A549 (cell line): ENCODE data around the gene SERF2. TPM values are rescaled to one million over a fixed set of nuclear protein-coding genes. Genes with fewer than 3 reads are reported as not detected.

ENCODE experiments used
- ATAC-seq, 2 experiments: fragments of 200-7000 bp in 1 of 2; fragments of >200 bp in 1 of 2; cut with Nextera tagmentation in 1 of 2; cut with Tn5 transposase in 1 of 2; 3 replicates each; pipeline versions ENCODE4 v1.8.0 to v1.9.1; 2018 to 2020; ENCODE audit warnings: mild to moderate bottlenecking in 1 of 2, moderate library complexity in 1 of 2
- CTCF ChIA-PET: fragments of 300-600 bp; sonication (Branson Sonifier 250); formaldehyde crosslinking; extraction: SDS; loops from one replicate; lab custom pipeline; 2021; ENCODE audit warnings: antibody characterized with exemption, inconsistent platforms; lab: Yijun Ruan, JAX
- POLR2A ChIA-PET: fragments of 350-600 bp; formaldehyde crosslinking; extraction: SDS; loops from one replicate; lab custom pipeline; 2021; ENCODE audit warnings: antibody characterized with exemption, inconsistent platforms; lab: Yijun Ruan, JAX
- DNase-seq, 2 experiments: peaks; one replicate each; pipeline versions ENCODE4 v3.0.0 to v3.0.0-alpha.2; 2011 to 2016; ENCODE audit warnings: low read depth in 1 of 2, low spot score in 1 of 2
- FAIRE-seq: peaks from 2 replicates; lab custom pipeline; 2011; peaks lifted over from hg19 to GRCh38; lab: Jason Lieb, UNC
- H3K27ac ChIP-seq, 2 experiments: fragments of >200 bp; sonication (Bioruptor Twin); formaldehyde crosslinking; 3 replicates each; pipeline ENCODE4 v1.5.1; 2016 to 2017
- H3K4me1 ChIP-seq: fragments of >200 bp; sonication (Bioruptor Twin); formaldehyde crosslinking; 3 replicates; pipeline ENCODE4 v1.6.1; 2016
- H3K4me2 ChIP-seq: fragments of >200 bp; sonication (Bioruptor Twin); formaldehyde crosslinking; 3 replicates; pipeline ENCODE4 v1.6.1; 2016
- H3K4me3 ChIP-seq: fragments of >200 bp; sonication (Bioruptor Twin); formaldehyde crosslinking; 3 replicates; pipeline ENCODE4 v1.5.1; 2016
- H3K9me3 ChIP-seq: fragments of >200 bp; sonication (Bioruptor Twin); formaldehyde crosslinking; 3 replicates; pipeline ENCODE4 v1.6.1; 2016
- CBX8 ChIP-seq: fragments of 200-600 bp; sonication (generic); IDR thresholded peaks from 2 replicates; pipeline ENCODE4 v1.6.1; 2016
- CHD2 ChIP-seq: fragments of 150-350 bp; IDR thresholded peaks from 2 replicates; pipeline ENCODE4 v1.6.1; 2014; ENCODE audit warnings: low read length; ENCODE audit not compliant: partially characterized antibody
- CHD4 ChIP-seq: fragments of 200-600 bp; sonication (generic); IDR thresholded peaks from 2 replicates; pipeline ENCODE4 v1.6.1; 2016; ENCODE audit warnings: antibody characterized with exemption, mild to moderate bottlenecking, borderline replicate concordance
- CTCF ChIP-seq: fragments of >200 bp; sonication (Bioruptor Twin); formaldehyde crosslinking; IDR thresholded peaks from 3 replicates; pipeline ENCODE4 v1.5.1; 2016
- E2F6 ChIP-seq: IDR thresholded peaks from 2 replicates; pipeline ENCODE4 v1.6.1; 2012; ENCODE audit warnings: low read depth, borderline replicate concordance
- EHF ChIP-seq: fragments of 250-450 bp; sonication (Bioruptor Pico); IDR thresholded peaks from 2 replicates; pipeline ENCODE4 v1.5.0; 2020; ENCODE audit warnings: mild to moderate bottlenecking
- EHMT2 ChIP-seq: fragments of 200-600 bp; sonication (generic); IDR thresholded peaks from 2 replicates; pipeline ENCODE4 v1.6.1; 2016; ENCODE audit warnings: antibody characterized with exemption, low read depth, mild to moderate bottlenecking, moderate library complexity
- EP300 ChIP-seq, 2 experiments: fragments of >200 bp; sonication (Bioruptor Twin); formaldehyde crosslinking; IDR thresholded peaks; 2 replicates in 1 of 2; 3 replicates in 1 of 2; pipeline ENCODE4 v1.6.1; 2016 to 2017
- HDAC2 ChIP-seq: fragments of 200-600 bp; sonication (generic); IDR thresholded peaks from 2 replicates; pipeline ENCODE4 v1.6.1; 2016
- HOXA7 ChIP-seq: fragments of 250-450 bp; sonication (Bioruptor Pico); IDR thresholded peaks from 2 replicates; pipeline ENCODE4 v1.5.0; 2020; ENCODE audit warnings: mild to moderate bottlenecking, moderate library complexity
- JUN ChIP-seq, 2 experiments: fragments of >200 bp; sonication (Bioruptor Twin); formaldehyde crosslinking; IDR thresholded peaks; 2 replicates in 1 of 2; 3 replicates in 1 of 2; pipeline ENCODE4 v1.6.1; 2016 to 2017
- JUNB ChIP-seq: fragments of >200 bp; sonication (Bioruptor Twin); formaldehyde crosslinking; IDR thresholded peaks from 2 replicates; pipeline ENCODE4 v1.6.1; 2016
- MAX ChIP-seq: IDR thresholded peaks from 2 replicates; pipeline ENCODE4 v1.6.1; 2012
- NR3C1 ChIP-seq: fragments of >200 bp; sonication (Bioruptor Twin); formaldehyde crosslinking; IDR thresholded peaks from 3 replicates; pipeline ENCODE4 v1.6.1; 2017
- POLR2AphosphoS2 ChIP-seq: conservative IDR thresholded peaks from 2 replicates; pipeline ENCODE4 v1.6.1; 2012; ENCODE audit warnings: low read length, improper control_type of control experiment, inconsistent platforms
- RAD21 ChIP-seq, 2 experiments: fragments of >200 bp in 1 of 2; sonication (Bioruptor Twin) in 1 of 2; formaldehyde crosslinking in 1 of 2; IDR thresholded peaks in 1 of 2; conservative IDR thresholded peaks in 1 of 2; 2 replicates in 1 of 2; 3 replicates in 1 of 2; pipeline ENCODE4 v1.6.1; 2012 to 2018; ENCODE audit warnings: inconsistent platforms in 1 of 2
- REST ChIP-seq: fragments of 200-600 bp; sonication (generic); IDR thresholded peaks from 2 replicates; pipeline ENCODE4 v1.6.1; 2016; ENCODE audit warnings: antibody characterized with exemption, mild to moderate bottlenecking, moderate library complexity
- ZFP36 ChIP-seq: fragments of 450-650 bp; IDR thresholded peaks from 2 replicates; pipeline ENCODE4 v1.6.1; 2014; ENCODE audit warnings: borderline replicate concordance; ENCODE audit not compliant: partially characterized antibody
- ZNF302 ChIP-seq: fragments of 250-450 bp; sonication (Bioruptor Pico); IDR thresholded peaks from 2 replicates; pipeline ENCODE4 v1.9.0; 2021; ENCODE audit warnings: inconsistent platforms, mild to moderate bottlenecking, moderate library complexity
- WGBS: methylation state at CpG from one replicate; pipeline ENCODE4 v1.1.6; 2017; ENCODE audit errors: missing lambda C conversion rate; 5-methylcytosine and 5-hydroxymethylcytosine counted together
- polyA plus RNA-seq, 4 experiments: library from polyadenylated mRNA; depleted of rRNA in 3 of 4; stranded (reverse); fragments of >200 nt; fragmentation: RNase III in 1 of 4; extraction: RNeasy Plus Mini Kit Qiagen cat#74134 plus additional on column Dnase treatment in 1 of 4; gene quantifications; 2 replicates in 3 of 4; 3 replicates in 1 of 4; pipeline ENCODE4 v1.2.3, GENCODE V29; 2011 to 2017

Gene SERF2
- polyA plus RNA-seq, 2 of the 4 experiments (the other 2 are of a cell fraction) = 317 to 569 TPM

GRCh38 chr15:43776718-43777266 lies 15.3 kb upstream of the SERF2 start, which contains the start of gene ELL3:
TSS of gene ELL3 (minus strand) at chr15:43776966. CDS start at chr15:43776901, 65 bp downstream.
- Histone ChIP-seq H3K4me1 (0 out of 3 replicates have a peak, but pooled peaks cover 8% of the 10 kb centered on the region), H3K4me3 (peak within 1 kb of the TSS; percentile 60), H3K4me2 (peak within 1 kb of the TSS; percentile 84), H3K27ac (peak within 1 kb of the TSS; percentile 77 to 91), H3K9me3 (no peaks in the 10 kb centered on the region)
- FAIRE-seq = no peak
- CTCF ChIA-PET = interaction anchor here (0.8 to 6.9 kb wide), 8 partner anchors 9 to 31 kb away, joined by 3 to 47 read pairs (median 5); partner anchors contain the start of gene SERF2
- peak; percentile 83 to 88 for ATAC-seq
- 0% methylated on average over 2 of the region's 41 CpGs for WGBS
- POLR2A ChIA-PET = interaction anchor here (0.6 to 1.4 kb wide), 4 partner anchors 15 to 520 kb away, joined by 3 to 7 read pairs (median 4); partner anchors contain the start of genes HYPK, MFAP1 and SERINC4
- peak; percentile 37 to 69 for DNase-seq
- TF ChIP-seq NR3C1 (no peak), ZNF302 (CRISPR knock-in tag) (no peak), REST (no peak), POLR2AphosphoS2 (no peak), CHD4 (no peak), EHMT2 (no peak), E2F6 (no peak), JUNB (no peak), HDAC2 (no peak), EP300 (IDR thresholded peaks at IDR 0.05) (no peak), HOXA7 (no peak)

GRCh38 chr15:43777267-43777914 lies 14.7 kb upstream of the SERF2 start:
- ChIA-PET POLR2A (interaction anchor here (0.6 to 1.4 kb wide), 4 partner anchors 14 to 519 kb away, joined by 3 to 7 read pairs (median 4); partner anchors contain the start of genes HYPK, MFAP1 and SERINC4), CTCF (interaction anchor here (0.7 to 6.9 kb wide), 9 partner anchors 8 to 32 kb away, joined by 3 to 47 read pairs (median 3); partner anchors contain the start of gene SERF2)
- H3K9me3 ChIP-seq = no peaks in the 10 kb centered on the region
- ATAC-seq (peak; percentile 72 to 88), DNase-seq (peak in 1 of 2 experiments; percentile 79), FAIRE-seq (no peak)
- H3K27ac ChIP-seq = peak overlapping the region; percentile 77 to 91
- H3K4me2 ChIP-seq = peak overlapping the region; percentile 84
- 0 out of 3 replicates have a peak, but pooled peaks cover 8% of the 10 kb centered on the region for H3K4me1 ChIP-seq
- peak; percentile 89 for TF ChIP-seq E2F6
- no peak for TF ChIP-seq EHF (CRISPR knock-in tag)
- TF ChIP-seq JUN (IDR thresholded peaks at IDR 0.05) = peak in 1 of 2 experiments; percentile 41; a peak in 1 of 5 replicates
- TF ChIP-seq MAX = peak; percentile 91
- no peak for TF ChIP-seq CBX8
- no peak for TF ChIP-seq ZFP36
- TF ChIP-seq RAD21 (conservative IDR thresholded peaks at IDR 0.05 in 1 of 2, IDR thresholded peaks at IDR 0.05 in 1 of 2) = no peak
- TF ChIP-seq CHD2 = no peak
- peak; percentile 70 for TF ChIP-seq CTCF
- H3K4me3 ChIP-seq = peak overlapping the region; percentile 60
- 1% methylated on average over 17 of the region's 31 CpGs for WGBS
